GM19452 (cell line): ENCODE results near the gene PRDM16.

Source experiments
- ATAC-seq: cut with Tn5 transposase; IDR thresholded peaks from one replicate; pipeline ENCODE4 v1.9.1; 2021; ENCODE audit not compliant: unreplicated experiment

The PRDM16 gene

GRCh38 chr1:3120994-3121393 lies 52.0 kb downstream of the PRDM16 start:
- ATAC-seq = no peak

DNA sequence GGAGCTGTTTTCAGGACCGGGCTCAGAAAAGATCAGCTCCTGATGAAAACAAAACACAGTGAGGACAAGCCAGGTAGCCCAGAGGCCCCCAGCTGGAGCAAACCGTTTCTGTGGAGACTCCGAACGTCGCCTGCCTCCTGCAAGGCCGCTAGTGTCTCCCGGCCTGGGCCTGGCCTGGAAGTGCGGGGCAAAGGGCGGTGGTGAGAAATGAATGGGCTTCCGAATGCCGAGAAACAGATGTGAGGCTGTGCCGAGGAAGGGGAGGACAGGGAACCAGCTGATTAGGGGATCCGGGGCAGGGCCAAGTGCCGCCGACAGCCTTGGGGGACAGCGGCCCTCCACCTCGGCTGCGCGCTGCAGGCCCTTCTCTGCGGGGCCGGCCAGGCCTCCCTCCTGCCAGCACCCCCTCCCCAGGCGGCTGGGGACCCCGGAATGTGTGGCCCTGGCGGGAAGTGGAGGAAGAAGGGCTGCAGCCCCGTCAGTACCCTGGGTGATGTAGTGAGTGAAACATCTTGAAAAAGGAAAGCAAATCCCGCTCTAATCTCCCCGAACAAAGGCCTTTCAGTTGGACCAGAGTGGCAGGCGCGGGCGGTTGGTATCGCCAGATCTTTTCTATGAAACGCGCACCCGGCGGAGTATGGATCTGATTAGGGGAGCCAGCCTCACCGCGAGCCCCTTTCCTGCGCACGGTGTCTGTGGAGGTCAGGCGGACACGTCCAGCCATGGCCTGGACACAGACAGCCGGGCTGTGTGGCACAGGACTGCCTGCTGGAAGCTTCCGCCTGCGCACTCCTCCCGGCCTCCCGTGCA lies 52.6 kb downstream of the PRDM16 start:
- ATAC-seq = no peak

- ATAC-seq = no peak
Observed at GRCh38 chr1:3122311-3122710, 53.3 kb downstream of the PRDM16 start.

DNA sequence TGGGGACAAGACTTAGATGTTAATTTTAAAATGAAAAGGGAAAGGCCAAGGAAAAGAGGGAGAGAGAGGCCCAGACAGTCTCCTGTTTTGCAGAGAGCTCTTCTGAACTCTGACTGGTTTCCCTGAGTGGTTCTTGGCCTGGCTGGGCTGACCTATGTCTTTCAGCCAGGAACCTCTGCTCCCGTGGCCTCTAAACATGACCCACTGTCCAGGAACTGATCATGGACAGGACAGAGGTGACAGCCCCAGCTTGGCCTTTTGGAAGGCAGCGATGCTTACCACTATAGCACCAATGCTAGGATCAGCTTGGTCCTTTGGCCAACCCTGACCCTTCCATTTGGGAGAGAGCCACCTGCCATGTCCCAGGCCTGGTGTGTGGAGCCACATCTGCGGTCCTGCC lies 55.2 kb downstream of the PRDM16 start:
- no peak for ATAC-seq

DNA sequence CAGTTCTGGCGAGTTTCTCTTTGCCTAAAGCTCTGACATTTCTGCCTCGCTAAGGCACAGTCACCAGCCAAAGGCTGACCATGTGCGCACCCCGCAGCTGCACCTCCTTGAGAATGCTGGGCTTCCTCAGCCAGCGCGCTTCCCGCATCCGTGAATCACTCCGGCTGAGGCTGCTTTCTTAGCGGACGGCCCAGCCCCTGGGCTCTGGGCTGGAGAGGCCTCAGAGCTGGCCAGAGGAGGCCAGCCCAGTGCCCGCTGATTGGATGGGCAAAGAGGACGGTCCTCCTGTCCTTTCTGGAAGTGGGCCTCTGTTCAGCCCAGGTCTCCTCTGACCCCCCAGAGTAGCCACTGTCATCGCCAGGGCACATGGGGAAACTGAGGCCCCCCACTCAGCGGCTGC lies 56.1 kb downstream of the PRDM16 start:
- ATAC-seq = no peak

DNA sequence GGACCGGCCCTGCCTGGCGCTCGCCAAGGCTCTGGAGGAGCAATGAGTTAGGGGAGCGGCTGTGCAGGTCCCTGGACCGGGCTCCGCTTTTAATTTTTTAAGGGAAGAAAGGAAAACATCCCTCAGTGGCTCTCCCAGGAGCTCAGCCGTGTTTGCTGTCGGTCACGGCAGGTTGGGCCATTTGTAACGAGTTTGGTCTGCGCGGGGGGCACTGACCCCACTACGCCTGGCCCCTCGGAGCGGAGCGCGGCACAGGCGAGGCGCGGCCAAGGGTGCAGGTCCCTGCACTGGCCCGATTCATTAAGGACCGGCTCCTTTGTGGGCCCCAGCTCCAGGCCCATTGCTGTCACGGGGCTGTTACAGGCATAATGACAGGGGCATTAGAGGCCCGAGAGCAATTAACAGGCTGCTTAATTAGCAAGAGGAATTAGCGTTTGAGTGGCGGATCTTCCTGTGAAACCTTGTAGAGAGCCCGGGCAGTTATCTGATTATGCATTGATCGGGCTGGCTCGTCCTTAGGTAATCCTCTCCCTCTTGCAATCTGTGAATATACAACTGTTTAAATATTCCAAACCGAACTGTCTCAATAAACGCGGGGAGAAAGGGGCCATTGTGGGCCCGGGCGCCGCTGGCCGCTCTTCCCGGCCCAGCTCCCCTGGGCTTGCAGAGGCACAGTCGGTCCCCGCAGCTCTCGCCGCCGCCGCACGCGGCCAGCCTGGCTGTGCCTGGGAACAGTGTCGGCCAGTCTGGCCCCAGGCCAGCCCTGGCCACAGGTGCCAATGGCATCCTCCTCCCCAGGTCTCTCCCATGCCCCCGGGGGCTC lies 56.8 kb downstream of the PRDM16 start:
- ATAC-seq = no peak

DNA sequence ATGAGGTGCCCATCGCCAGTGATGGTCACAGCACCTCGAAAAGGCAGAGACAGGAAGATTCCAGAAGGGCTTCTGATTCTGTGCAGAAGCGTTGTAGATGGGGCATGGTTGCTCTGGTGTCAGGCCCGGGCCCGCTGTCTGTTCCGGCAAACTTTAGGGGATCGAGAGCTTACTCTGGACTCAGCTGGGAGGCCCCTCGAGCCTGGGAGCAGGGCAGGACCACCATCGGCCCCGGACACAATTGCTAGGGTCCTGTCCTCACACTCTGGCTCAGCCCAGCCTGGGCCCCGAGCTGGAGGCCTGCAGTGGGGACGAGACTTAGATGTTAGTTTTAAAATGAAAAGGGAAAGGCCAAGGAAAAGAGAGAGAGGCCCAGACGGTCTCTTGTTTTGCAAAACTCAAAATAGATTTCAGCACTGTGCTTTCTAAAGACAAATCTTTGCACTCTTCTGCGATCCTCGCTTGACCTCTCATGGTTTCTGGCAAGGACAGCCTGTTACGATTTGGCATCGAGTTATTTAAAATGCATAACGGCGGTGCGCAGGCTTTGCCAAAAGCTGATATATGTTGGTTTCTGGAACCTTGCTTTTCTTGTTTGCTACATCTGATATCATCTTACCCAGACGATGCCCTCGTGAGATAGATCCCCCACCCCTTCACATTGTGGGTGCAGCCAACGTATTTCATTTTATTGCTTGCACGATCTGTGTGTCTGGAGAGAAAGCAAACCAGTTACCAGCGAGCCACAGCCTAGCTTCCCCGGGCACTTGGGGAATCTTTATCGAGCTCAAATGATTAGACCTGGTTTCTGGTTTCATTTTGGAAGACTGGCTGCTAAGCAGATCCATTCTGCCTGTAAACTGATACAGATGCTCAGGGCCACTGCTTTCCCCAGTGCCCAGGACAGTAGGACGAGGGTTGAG lies 58.0 kb downstream of the PRDM16 start:
- no peak for ATAC-seq

- no peak for ATAC-seq
Observed at GRCh38 chr1:3127738-3128137, 58.7 kb downstream of the PRDM16 start.

DNA sequence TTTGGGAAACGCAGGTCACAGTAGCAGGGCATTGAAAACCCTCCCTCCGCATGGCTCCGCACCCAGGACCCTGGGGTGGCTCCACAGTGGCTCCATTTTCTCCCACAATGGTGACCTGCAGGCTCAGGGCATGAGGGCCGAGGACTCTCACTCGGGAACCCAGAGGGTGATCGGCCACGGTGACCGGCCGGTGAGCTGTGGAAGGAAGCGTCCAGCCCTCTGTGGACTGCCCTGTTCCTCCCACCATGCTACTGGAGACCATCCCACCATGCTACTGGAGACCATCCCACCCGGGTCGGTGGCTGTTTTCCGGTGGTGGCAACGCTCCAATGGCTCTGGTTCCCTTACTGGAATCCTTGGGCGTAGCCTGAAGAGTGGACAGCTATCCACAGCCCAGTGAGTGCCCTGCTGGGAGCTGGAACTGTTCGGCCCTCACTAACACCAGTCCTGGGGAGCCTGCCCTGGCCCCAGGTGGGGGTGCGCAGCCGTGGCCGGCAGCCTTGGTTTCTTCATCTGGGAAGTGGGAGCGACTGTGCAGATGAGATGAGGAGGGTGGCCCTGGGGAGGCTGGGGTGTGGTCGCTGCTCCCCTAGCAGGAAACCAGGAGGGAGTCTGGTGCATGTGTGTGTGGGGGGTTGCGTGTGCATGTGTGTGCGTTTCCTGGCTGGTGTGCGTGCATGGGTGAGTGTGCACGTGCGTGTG lies 59.6 kb downstream of the PRDM16 start:
- no peak for ATAC-seq

GRCh38 chr1:3129133-3129490 lies 60.1 kb downstream of the PRDM16 start:
- no peak for ATAC-seq

DNA sequence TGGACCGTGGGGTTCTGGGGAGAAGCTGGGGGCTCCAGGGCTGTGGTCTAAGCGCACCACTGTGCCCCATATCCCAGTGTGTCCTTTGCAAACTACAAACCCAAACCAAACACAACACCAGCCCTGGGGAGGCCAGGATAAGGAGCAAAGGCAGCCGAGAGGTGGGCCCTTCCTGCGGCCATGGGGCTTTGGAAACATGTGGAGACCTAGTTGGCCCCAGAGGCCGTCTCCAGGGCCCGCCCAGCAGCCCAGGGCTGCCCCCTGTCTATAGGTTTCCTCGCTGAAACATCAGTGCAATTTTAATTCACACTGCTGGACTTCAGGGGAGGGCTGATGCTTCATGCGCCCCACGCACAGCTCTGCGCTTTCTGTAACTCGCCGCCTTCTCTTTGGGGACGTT lies 61.3 kb downstream of the PRDM16 start:
- no peak for ATAC-seq

- no peak for ATAC-seq
Observed at GRCh38 chr1:3132660-3133059, 63.7 kb downstream of the PRDM16 start.

GRCh38 chr1:3133686-3134085 lies 64.7 kb downstream of the PRDM16 start:
- no peak for ATAC-seq

- no peak for ATAC-seq
Observed at GRCh38 chr1:3134381-3135072, 65.5 kb downstream of the PRDM16 start.

DNA sequence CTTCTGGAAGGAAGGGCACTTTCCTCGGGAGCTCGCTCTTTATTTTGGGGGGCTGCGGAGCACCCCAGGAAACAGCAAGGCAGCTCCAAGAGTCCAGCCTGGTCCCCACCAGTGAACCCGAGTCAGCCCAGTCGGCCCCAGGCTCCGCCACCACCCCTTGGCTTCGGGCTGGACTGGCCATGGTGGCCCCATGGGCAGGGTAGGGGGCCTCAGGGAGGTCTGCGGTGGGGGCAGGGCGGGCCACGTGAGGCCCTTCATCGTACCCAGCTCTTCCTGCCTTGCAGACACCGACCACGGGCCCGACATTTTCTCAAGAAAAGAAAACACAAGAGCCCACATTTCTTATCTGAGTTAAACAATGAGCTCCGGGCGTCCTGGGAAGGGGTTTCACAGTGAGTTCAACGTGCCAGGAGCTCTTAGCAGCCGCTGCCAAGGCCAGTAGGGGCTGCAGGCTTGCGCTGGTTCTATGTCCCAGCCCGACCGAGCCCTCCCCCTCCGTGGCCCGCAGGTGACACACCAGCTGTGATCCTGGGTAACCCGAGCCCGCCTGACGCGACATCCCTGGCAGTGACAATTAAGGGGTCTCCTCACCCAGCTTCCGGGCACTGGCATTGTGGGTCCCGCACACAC lies 66.2 kb downstream of the PRDM16 start:
- no peak for ATAC-seq

- no peak for ATAC-seq
Observed at GRCh38 chr1:3135744-3136455, 66.9 kb downstream of the PRDM16 start.

DNA sequence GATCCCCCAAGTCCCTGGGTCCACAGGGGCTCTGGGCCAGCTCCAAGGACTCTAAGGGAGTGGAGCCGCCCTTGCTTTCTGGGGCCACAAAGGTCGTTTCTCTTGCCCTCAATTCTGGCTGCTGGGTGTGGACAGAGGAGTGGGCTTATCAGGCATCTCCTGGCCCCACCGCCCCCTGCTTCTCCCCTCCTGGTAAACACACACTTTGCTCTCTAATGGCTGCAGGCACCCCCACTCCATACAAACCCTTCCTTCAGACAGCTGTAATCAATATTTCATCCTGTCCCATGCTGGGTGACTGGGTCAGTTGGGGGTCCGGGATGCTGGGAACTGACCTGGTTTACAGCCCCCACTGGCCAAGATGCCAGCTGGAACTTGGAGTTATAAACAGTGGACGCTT lies 67.5 kb downstream of the PRDM16 start:
- no peak for ATAC-seq

GRCh38 chr1:3137111-3138100 lies 68.4 kb downstream of the PRDM16 start:
- ATAC-seq = no peak
